ENCODE data around the gene MTCH1. TPM values are rescaled to one million over a fixed set of nuclear protein-coding genes. Genes with fewer than 3 reads are reported as not detected.

Gene MTCH1
- total and polyA plus RNA-seq, 3 donors from 2014 or later = 157 to 316 (median 227) TPM

DNA sequence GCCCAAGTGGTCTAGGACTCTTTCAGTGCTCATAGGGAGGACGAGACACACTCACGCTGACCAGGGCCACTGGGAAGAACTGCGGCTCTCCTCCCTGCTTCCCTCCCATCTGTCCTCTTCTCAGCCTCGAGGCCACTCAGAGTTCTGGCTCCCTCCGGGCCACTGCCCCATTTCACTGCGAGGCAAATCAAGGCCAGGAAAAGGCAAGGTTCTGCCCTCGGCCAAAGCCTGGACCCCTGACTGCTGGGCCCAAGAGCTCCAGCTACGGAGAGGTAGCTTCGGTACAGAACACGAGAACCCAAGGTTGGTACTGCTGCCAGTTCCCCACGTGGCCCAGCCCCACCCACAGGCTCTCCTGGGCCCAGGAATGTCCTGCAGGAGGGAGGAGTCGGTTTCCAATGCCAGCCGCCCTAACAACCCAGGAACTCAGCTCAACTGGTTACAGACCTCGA lies 16.7 kb downstream of the MTCH1 start:
- Histone ChIP-seq H3K27ac (no peak overlapping the region), H3K9me3 (no peaks in the 10 kb centered on the region), H3K4me3 (no peak overlapping the region), H3K4me1 (peaks cover 9% of the 10 kb centered on the region), H3K27me3 (no peaks in the 10 kb centered on the region), H3K36me3 (ENCODE audit: low read depth, missing control alignments) (no peaks in the 10 kb centered on the region)
- no peak for TF ChIP-seq POLR2A (IDR thresholded peaks at IDR 0.05)
- TF ChIP-seq, protein P1, sequence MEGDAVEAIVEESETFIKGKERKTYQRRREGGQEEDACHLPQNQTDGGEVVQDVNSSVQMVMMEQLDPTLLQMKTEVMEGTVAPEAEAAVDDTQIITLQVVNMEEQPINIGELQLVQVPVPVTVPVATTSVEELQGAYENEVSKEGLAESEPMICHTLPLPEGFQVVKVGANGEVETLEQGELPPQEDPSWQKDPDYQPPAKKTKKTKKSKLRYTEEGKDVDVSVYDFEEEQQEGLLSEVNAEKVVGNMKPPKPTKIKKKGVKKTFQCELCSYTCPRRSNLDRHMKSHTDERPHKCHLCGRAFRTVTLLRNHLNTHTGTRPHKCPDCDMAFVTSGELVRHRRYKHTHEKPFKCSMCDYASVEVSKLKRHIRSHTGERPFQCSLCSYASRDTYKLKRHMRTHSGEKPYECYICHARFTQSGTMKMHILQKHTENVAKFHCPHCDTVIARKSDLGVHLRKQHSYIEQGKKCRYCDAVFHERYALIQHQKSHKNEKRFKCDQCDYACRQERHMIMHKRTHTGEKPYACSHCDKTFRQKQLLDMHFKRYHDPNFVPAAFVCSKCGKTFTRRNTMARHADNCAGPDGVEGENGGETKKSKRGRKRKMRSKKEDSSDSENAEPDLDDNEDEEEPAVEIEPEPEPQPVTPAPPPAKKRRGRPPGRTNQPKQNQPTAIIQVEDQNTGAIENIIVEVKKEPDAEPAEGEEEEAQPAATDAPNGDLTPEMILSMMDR (IDR thresholded peaks at IDR 0.05) = no peak
- WGBS, 2 donors = 68 to 76% methylated on average over 10 to 14 of the region's 14 CpGs
- no peak for DNase-seq
- intact Hi-C loops (cut with DNase I; ENCODE audit: low total_unique reads) = no loop called here

DNA sequence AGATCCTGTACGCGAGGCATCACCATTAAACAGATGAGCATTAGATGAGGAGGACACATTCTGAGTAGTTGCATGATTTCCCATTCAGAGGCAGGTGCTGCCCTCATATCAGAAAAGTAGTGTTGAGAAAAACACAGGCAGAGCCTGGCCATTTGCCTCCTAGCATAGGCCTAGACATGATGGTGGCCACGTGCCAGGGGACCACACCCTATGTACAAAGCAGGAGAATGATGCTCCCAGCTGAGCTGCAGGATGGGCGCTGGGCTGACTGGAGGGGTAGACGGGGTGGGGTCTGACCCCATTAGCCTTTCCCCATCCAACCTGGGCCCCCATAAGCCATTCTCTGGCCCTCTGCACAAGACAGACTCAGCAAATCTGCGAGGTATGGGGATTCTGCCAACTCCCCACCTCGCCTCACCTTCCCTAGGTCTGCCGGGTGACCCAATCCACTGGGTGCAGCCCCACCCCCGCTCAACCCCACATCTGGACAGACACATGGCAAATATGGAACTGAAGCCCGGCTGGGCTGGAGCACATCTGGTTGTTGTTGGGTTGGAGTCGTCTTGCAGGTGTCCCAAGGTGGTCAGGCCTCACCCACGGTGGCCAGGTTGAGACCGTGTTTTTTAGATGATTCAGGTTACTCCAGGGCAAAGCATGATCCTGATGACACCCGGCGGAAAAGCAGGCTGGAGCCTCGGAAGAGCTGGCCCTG lies 17.6 kb downstream of the MTCH1 start:
- Histone ChIP-seq H3K27ac (no peak overlapping the region), H3K27me3 (no peaks in the 10 kb centered on the region), H3K4me1 (peaks cover 11% of the 10 kb centered on the region), H3K4me3 (no peak overlapping the region), H3K9me3 (no peaks in the 10 kb centered on the region), H3K36me3 (ENCODE audit: low read depth, missing control alignments) (no peaks in the 10 kb centered on the region)
- DNase-seq = peak; percentile 71
- TF ChIP-seq, protein P1 (IDR thresholded peaks at IDR 0.05) = no peak
- no peak for TF ChIP-seq POLR2A (IDR thresholded peaks at IDR 0.05)
- 84 to 89% methylated on average over 14 to 16 of the region's 16 CpGs for WGBS, 2 donors
- intact Hi-C loops (cut with DNase I; ENCODE audit: low total_unique reads) = no loop called here

DNA sequence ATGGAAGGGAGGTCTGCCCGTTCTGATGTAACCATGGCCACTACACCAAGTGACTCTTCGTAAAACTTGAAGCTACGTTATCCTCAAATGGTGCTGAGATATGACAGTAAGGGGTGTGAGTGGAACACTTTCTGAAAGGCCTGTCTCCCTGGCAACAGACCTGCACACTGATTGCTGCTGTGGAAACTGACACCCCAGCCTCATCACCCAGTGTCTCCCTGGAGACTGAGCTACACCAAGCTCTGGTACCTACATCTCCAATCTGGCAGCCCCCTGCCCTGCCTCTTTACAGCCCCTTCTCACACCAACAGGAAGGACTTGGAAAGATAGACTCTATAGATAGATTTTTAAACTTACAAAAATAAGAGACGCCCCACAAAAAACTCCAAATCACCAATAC lies 18.2 kb downstream of the MTCH1 start:
- Histone ChIP-seq H3K4me3 (no peak overlapping the region), H3K9me3 (no peaks in the 10 kb centered on the region), H3K4me1 (peaks cover 11% of the 10 kb centered on the region), H3K27me3 (no peaks in the 10 kb centered on the region), H3K36me3 (ENCODE audit: low read depth, missing control alignments) (no peaks in the 10 kb centered on the region), H3K27ac (peak overlapping the region in 1 of 2 donors; percentile 41)
- TF ChIP-seq POLR2A (IDR thresholded peaks at IDR 0.05) = no peak
- TF ChIP-seq, protein P1 (IDR thresholded peaks at IDR 0.05) = no peak
- no peak for DNase-seq
- WGBS, 2 donors = 81 to 88% methylated on average over 4 of the region's 4 CpGs
- intact Hi-C loops (cut with DNase I; ENCODE audit: low total_unique reads) = no loop called here

DNA sequence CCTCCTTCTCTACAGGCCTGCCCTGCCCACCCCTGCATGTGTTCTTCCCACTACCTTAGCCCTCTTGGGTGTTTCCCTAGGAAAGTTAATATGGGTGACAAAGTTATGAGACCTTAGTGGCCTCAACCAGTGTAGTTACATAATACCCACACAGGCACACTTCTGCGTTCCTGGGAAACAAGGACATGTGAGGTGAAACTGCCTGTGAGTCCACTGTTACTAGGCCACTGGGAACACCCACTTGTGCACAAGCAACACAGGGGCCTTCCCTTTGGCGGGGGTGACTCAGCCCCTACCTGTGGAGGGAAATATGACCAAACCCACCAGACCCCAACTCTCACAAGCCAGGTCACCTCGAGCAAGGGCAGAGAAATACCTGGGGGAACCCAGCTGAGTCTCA lies 18.7 kb downstream of the MTCH1 start:
- intact Hi-C loops (cut with DNase I; ENCODE audit: low total_unique reads) = no loop called here
- 72 to 88% methylated on average over 2 to 3 of the region's 3 CpGs for WGBS, 2 donors
- TF ChIP-seq POLR2A (IDR thresholded peaks at IDR 0.05) = no peak
- TF ChIP-seq, protein P1 (IDR thresholded peaks at IDR 0.05) = no peak
- Histone ChIP-seq H3K4me1 (peaks cover 8% of the 10 kb centered on the region), H3K27me3 (no peaks in the 10 kb centered on the region), H3K9me3 (no peaks in the 10 kb centered on the region), H3K4me3 (no peak overlapping the region), H3K36me3 (ENCODE audit: low read depth, missing control alignments) (no peaks in the 10 kb centered on the region), H3K27ac (peak overlapping the region in 1 of 2 donors; percentile 41)
- no peak for DNase-seq

DNA sequence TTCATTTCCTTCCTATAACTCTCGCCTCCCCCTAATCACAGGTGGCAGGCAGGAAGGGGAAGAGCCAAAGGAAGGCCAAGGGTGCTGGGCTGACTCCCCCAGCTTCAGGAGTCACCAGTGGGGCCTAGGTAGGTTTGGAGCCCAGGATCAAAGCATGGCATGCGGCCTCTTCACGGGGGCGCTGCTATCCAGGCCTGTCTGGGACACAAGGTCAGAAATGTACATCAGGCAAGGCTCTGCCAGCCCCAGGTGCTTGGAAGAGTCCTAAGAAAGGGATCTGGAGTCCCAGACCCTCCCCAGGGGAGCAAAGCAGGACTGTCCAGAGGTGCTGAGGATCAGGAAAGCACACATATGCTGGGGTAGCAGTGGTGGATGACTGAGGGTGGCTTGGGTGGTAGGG lies 21.1 kb downstream of the MTCH1 start:
- TF ChIP-seq POLR2A (IDR thresholded peaks at IDR 0.05) = no peak
- TF ChIP-seq, protein P1 (IDR thresholded peaks at IDR 0.05) = no peak
- no peaks in the 10 kb centered on the region for H3K9me3 ChIP-seq
- no peaks in the 10 kb centered on the region for H3K27me3 ChIP-seq
- DNase-seq = no peak
- no peak overlapping the region for H3K4me3 ChIP-seq
- H3K36me3 ChIP-seq (ENCODE audit: low read depth, missing control alignments) = no peaks in the 10 kb centered on the region
- WGBS, 2 donors = 73 to 88% methylated on average over 2 to 4 of the region's 4 CpGs
- intact Hi-C loops (cut with DNase I; ENCODE audit: low total_unique reads) = no loop called here
- peaks cover 5% of the 10 kb centered on the region for H3K4me1 ChIP-seq
- peak overlapping the region in 1 of 2 donors; percentile 10 for H3K27ac ChIP-seq
